Fibroblast of the conjunctiva (primary cell): ENCODE results near the gene HP1BP3.
"Not testable (repeated sequence)": the region's sequence is repeated elsewhere in the genome, so short reads cannot be mapped to it uniquely, and the experiment has no call there.

ENCODE experiments used
- DNase-seq: peaks from one replicate; pipeline ENCODE4 v3.0.0-alpha.2; 2010; ENCODE audit warnings: low read depth

HP1BP3 gene

DNA sequence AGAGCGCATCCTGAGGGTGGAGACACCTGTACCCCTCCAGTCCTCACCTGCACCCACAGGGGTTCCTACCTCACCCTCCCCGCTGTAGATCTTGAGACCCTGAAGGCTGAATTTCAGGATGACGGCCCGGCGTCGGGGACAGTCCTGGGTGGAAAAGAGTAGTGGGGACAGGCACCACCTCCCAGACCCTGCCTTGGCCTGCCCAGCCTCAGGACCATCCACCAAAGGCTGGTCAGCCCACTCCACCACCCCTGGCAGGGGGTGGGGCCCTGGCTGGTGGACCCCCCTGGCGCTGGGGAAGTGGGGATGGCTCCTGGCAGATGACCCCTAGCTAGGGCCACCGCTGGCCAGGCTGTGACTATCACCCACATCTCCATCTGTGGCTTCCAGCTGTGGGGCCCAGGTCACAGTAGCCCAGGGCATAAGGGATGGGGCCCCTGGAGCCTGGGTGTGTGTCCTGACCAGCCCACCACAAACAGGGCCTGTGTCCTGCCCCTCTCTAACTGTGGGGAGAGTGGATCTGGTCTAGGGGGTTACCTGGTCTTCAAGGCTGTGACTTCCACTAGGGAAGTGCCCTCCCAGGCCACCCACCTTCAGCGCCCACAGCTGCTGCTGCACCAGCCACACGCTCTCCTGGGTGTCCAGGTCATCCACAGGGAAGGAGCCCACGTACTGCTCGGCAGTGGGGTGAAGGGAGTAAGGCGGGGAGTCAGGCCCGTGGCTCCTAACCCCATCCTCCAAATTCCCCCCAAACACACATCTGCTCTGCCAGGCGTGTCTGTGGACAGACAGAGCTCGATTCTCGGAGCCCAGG is 60.0 kb downstream of the HP1BP3 start:
- DNase-seq = no peak

DNA sequence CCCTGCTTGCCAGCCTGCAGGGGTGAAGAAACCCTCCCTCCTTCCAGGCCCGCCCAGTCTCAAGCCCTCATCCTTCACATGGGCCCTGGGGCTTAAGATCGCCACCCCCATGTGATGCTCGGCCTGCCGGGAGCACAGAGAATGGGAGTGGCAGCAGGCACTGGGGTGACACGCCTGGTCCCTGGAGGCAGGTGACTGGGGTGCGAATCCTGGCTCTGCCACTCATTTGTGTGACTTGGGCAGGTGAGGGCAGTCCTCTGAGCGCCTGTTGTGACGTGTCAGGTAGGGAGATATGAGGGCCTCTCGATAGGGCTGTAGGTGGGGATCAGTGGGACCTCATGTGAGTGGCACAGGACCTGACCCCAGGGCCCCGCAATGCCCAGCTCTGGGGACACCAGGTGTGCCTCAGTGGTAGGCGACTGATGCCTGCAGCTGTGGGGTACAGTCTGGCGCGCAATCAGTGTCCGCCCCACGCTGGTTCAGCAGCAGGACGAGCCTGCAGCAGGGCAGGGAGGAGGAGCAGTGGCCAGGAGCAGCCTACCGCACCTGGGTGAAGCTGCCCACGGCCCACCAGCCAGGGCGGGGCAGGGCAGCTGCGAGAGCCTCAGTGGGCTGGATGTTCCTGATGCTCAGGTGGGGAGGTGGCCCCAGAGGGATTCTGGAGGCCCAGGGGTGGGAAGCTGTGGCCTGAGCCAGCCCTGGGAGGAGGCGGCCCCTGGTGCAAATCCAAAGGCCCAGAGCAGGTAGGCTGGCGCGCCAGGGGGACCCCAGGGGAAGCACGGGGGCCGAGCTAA is 60.8 kb downstream of the HP1BP3 start:
- no peak for DNase-seq

DNA sequence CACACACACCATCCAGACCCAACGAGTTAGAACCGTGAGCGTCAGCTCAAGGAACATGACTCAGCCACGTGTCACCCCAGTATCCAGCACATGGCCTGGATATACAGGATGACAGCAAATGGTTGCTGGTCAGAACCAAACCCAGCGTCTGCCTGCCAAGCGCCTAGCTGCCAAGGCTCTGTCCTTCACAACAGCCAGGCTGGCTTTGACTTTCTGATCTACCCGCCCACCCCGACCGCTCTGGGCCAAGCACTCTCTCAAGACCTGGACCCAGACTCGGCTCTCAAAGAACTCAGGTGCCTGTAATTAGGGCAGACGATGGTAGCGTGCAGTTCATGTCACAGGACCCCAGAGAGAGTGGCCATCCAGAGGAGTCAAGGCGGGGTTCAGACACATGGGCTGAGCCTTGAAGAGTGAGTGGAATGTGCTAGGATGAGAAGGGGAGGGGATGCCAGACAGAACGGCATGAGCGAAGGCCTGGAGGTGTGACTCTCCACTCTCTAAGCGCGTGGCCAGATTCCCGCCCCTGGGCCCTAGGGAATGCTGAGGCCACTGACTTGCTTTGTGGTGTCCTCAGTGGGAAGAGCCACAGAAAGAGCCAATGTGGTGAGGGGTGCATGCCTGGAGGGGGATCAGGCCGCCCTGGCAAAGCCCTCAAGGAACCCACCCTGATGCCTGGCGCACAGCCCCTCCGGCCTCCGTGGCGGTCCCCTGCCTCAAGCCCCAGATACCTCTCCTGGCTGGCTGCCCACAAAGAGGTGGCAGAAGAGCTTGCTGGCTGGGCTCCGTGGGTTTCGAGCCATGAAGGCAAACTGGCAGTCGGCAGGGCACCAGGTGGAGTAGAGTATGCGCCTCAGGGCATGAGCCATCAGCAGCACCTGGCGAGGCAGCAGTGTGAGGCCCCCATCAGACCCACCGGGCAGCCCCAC is 61.7 kb downstream of the HP1BP3 start:
- peak; percentile 18 for DNase-seq

DNA sequence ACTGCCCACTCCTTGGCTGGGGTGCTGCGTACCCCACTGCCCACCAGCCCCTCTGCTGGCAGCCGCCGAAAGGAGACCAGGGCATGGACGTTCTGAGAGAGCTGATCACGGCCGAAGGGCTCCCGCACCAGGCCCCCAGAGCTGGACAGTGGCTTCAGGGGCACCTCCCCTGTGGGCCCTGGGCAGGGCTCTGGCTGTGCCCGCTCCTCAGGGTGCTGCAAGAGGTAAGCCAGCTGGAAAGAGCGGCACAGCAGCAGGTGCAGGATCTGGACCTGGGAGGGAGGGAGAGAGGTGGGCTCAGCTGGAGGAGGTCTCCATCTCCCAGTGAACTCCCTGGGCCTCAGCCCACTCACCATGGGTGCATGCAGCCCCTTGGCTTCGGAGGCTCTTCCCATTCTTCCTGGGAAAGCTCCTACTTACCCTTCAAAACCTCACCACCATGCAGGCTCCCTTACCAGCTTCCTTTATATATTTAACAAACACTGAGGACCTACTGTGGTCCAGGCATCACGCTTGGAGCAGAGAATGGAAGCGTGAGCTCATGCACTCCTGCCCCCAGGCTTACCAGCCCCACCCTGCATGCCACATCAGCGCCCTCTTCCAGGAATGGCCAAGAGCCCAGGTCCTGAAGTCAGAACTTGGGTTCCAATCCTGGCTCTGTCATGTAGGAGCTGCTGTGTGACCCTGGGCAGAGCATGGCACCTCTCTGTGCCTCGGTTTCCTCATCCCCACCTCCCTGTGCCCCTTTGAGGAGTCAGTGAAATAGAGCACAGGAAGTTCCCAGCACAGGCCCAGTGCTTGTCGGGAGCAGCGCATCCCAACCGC is 62.5 kb downstream of the HP1BP3 start:
- DNase-seq = no peak

DNA sequence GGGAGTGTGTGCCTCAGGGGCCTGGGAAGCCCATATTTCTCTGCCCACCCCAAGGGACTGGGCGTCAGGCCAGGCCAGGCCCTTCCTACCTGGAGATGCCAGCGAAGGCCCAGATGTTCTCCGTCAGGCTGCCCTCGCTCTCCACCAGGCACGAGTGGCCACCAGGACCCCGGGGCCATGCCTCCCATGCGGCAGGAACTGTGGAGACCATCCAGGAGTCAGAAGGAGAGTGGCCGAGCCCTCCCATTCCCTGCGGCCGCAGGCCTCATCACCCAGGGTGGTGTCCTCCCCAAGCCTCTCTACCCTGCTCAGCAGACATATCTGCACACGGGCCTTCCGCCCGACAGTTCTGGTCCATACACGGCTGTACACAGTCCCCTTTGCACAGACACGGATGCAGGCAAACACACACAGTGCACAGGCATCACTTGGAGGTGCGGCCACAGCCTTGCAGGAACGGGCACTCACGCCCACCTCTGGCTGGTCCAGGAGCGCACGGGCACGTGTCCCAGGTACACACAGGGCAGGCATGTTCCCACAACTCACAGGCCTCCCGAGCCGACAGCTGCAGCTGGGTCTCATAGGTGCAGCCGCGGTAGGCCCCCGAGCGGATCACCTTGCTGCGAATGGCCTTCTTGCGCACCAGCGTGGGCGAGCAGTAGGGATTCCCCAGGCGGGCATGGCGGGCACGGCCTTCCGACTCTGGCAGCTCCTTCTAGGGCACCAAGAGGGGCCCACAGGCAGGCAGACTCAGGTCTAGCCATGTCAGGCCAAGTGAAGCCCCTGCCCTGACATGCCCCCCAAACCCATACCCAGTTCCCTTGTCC is 63.4 kb downstream of the HP1BP3 start:
- no peak for DNase-seq

GRCh38 chr1:20723159-20723536 is 64.0 kb downstream of the HP1BP3 start:
- DNase-seq = no peak

DNA sequence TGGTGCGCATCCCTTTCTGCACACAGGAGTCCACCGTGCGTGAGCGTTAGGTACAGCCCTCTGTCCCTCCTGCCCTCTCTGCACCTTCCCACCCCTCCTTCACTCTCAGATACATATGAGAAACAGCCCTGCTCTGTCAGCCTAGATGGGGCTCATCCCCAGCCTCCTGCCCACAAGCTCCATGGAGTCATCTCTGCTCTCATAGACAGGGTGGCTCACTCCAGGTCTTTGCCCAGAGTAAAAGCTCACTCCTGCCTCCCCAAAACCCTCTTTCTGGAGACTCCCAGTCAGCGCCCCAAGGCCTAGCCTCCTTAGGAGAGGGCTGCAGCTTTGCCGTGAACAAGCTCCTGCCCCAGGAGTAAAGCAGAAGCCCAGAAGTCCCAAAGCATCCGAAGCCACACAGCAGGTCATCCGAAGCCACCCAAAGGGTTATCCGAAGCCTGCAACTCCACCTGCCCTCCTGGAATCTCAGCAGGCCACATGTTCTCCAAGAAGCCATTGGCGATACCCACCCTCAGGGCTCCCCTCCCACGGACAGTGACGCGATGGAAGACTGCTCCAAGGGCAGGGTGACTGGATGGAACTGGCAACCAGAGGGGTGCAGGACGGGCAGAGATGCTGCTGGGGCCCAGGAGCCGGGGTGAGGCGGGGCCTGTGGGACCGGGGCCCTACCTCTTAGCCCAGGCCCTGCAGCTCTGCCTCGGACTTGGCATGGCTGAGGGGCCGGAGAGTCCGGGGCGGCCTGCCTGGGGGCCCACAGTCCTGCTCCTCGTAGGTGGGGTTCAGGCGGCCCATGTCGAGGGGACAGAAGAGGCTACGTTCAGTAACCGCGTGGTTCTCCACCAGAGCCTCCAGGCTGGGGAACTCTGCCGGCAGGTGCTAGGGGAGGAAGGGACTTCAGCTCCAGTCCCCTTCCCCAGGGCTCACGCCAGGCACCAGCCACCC is 65.7 kb downstream of the HP1BP3 start:
- no peak for DNase-seq

GRCh38 chr1:20720631-20721091 is 66.4 kb downstream of the HP1BP3 start:
- no peak for DNase-seq

DNA sequence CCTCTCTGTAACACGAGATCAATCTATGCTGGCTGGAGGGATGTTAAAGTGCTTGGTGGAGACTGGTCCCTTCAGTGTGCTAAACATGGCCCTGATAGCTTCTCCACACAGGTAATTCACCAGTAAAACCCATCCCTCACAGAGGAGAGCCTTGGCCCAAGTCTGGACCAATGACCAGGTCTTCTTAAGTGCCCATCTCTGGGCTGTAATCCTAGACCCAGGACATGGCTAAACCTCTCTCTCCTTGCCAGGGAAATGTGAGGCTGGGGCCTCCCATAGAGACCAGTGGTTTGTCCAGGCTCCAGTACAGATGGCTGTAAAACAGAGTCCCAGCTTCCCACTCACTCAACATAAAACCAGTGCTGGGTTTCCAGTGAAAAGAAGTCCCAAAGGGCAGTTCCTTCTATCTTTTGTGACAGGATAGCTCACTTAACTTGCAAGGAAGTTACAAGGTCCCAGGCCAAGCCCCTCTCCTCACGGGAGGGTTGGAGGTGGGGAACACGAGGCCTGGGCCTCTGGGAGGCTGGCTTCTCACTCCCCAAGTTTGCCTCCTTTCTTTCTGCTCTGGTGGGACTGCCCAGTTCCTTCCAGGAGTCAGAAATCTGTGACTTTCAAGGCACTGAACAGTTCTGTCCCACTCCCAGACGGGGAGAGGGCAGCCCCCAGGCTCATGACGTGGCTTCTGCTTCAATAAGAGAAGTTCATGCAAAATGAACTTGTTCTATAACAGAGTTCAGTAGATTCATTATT is 67.1 kb downstream of the HP1BP3 start:
- DNase-seq = no peak

- DNase-seq = no peak
Observed at GRCh38 chr1:20719261-20719660, 67.8 kb downstream of the HP1BP3 start.

DNA sequence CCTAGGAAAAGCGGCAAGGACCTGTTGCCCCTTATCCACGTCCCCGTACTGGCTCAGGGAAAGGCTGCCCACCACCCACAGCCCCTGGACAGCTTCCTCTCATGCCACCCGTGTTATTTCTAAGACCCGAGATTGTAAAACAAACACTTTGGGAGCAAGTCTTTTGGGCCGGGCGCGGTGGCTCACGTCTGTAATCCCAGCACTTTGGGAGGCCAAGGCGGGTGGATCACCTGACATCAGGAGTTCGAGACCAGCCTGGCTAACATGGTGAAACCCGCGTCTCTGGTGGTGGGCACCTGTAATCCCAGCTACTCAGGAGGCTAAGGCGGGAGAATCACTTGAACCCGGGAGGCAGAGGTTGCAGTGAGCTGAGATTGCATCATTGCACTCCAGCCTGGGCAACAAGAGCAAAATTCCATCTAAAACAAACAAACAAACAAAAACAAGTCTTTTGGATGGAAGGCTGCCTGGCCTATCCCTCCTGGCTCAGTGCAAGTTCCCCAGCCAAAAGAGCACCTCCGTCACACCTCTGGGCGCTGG is 68.7 kb downstream of the HP1BP3 start:
- not testable (repeated sequence) for DNase-seq

DNA sequence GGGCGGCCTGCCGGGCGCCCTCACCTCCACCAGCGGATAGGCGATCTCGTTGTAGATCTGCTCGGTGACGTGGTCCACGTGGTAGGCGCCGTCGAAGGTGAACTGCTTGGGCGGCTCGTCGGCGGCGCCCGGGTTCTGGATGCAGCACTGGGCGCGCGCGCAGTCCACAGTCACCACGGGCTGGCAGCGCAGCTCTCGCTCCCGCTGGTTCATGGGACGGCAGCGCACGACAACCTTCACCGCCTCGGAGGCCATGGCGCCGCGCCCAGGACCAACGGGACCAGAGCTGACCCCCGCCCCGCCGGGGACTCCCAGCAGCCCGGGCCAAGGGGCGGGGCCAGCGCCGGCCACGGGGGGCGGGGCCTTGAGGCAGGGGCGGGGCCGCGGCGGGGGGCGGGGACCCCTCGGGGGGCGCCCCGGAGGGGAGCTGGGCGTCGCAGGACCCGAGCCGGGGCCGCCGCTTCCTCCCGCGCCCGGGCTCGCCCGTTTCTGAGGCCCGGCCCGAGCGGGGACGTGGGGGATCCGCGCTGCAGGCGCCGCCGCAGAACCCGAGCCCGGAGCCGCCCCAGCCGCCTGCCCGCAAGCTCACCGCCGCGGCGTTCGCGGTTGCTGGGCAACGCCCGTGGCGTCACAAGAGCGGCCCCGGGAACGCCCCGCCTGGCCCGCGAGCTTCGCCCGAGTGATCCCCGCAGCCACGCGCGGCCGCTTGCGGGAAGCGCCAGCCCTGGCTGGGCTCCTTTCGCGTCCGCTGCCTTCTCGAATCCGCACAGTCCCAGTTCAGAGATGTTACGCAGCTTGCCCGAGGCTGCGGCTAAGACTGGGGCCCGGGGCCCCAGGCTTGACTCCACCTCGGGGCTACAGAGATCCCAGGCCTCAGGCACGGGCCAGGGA is 69.4 kb downstream of the HP1BP3 start, which contains the start of gene KIF17:
Gene KIF17 (minus strand): TSS at position 556 of the 891 bp plus-strand sequence. CDS start 301 bp downstream, at position 255.
- DNase-seq = peak; percentile 59

DNA sequence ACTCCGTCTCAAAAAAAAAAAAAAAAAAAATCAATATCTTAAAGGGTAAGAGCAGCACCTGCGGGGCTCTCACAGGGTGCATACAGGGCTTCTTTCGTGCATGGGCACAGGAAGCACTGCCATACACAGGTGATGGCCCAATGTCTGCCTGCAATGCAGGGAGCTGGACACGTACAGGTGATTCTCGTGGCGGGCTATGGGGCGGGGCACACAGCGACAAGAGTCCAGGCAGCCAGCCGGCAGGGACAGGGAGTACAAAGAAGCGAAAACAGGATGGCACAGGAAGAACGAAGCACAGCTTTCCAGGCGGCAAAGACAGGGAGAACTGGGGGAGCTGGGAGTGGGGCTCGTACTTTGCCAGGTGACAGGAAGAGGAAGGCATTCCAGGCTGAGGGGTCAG is 70.9 kb downstream of the HP1BP3 start:
- DNase-seq = no peak

DNA sequence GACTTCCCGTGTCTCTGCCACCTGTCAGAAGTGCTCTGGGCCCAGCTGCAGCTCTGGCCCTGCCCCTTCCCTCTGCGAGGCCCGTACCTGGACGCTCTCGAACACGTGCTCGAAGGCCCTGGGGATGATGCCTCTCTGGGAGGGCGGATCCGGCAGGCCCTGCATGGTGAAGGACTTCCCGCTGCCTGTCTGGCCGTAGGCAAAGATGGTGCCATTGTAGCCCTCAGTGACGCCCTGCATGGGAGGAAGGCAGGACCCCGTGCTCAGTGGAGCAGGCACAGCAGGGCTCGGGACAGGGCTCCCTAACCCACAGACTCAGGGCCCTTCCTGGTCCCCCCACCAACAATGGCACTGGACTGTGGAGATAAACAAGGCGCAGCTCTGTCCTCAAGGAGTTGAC is 71.7 kb downstream of the HP1BP3 start:
- no peak for DNase-seq

- DNase-seq = no peak
Observed at GRCh38 chr1:20713440-20713839, 73.7 kb downstream of the HP1BP3 start.

DNA sequence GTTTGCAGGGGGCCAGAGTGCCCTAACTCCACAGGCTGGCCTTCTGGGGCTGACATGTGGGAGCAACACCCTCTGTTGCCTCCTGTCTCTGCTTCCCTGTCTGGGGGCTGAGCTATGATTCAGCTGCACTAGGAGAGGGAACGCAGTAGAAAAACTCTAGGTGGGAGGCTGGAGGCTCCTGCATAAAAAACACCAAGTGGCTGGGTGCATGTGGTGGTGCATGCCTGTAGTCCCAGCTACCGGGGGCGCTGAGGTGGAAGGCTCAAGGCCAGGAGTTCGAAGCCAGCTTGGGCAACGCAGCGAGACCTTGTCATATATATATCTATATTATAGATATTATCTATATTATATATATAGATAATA is 74.9 kb downstream of the HP1BP3 start:
- no peak for DNase-seq
